Astrocyte (in vitro differentiated cells and primary cell): ENCODE data around the gene FTO. TPM values are rescaled to one million over a fixed set of nuclear protein-coding genes. Genes with fewer than 3 reads are reported as not detected.

Experiments
- DNase-seq: peaks from one replicate; pipeline ENCODE4 v3.0.0-alpha.2; 2010; ENCODE audit warnings: low read depth
- FAIRE-seq: peaks from 2 replicates; lab custom pipeline; 2011; peaks lifted over from hg19 to GRCh38; lab: Jason Lieb, UNC
- H2AFZ ChIP-seq: 2 replicates; pipeline ENCODE4 v1.6.0; 2012; ENCODE audit warnings: low read depth, low read length, inconsistent platforms
- H3K27ac ChIP-seq: 2 replicates; pipeline ENCODE4 v1.5.1; 2011; ENCODE audit warnings: low read depth, low read length, inconsistent platforms
- H3K27me3 ChIP-seq: 2 replicates; pipeline ENCODE4 v1.6.0; 2011; ENCODE audit warnings: low read length, inconsistent platforms; ENCODE audit not compliant: insufficient read depth
- H3K36me3 ChIP-seq: 2 replicates; pipeline ENCODE4 v1.5.1; 2011; ENCODE audit warnings: low read length, inconsistent platforms; ENCODE audit not compliant: insufficient read depth
- H3K4me1 ChIP-seq: 2 replicates; pipeline ENCODE4 v1.5.1; 2011; ENCODE audit warnings: low read length, inconsistent platforms; ENCODE audit not compliant: insufficient read depth
- H3K4me2 ChIP-seq: 2 replicates; pipeline ENCODE4 v1.6.0; 2012; ENCODE audit warnings: low read length, inconsistent platforms
- H3K4me3 ChIP-seq: 2 replicates; pipeline ENCODE4 v1.5.1; 2011; ENCODE audit warnings: low read depth, mild to moderate bottlenecking, low read length, inconsistent platforms; ENCODE audit not compliant: insufficient read depth
- H3K79me2 ChIP-seq: 2 replicates; pipeline ENCODE4 v1.6.0; 2012; ENCODE audit warnings: mild to moderate bottlenecking, low read length, inconsistent platforms; ENCODE audit not compliant: insufficient read depth
- H3K9ac ChIP-seq: 2 replicates; pipeline ENCODE4 v1.6.0; 2012; ENCODE audit warnings: mild to moderate bottlenecking, low read length, inconsistent platforms
- H3K9me3 ChIP-seq: 2 replicates; pipeline ENCODE4 v1.5.1; 2012; ENCODE audit warnings: low read depth, mild to moderate bottlenecking, low read length, inconsistent platforms; ENCODE audit not compliant: insufficient read depth
- H4K20me1 ChIP-seq: 2 replicates; pipeline ENCODE4 v1.6.0; 2012; ENCODE audit warnings: low read length, inconsistent platforms; ENCODE audit not compliant: insufficient read depth
- H3K27ac Mint-ChIP-seq: one replicate; pipeline ENCODE4 v1.8.0; 2021; ENCODE audit warnings: mild to moderate bottlenecking, mixed read lengths; ENCODE audit not compliant: unreplicated experiment
- H3K27me3 Mint-ChIP-seq: one replicate; pipeline ENCODE4 v1.8.0; 2021; ENCODE audit warnings: low read depth, mixed read lengths; ENCODE audit not compliant: unreplicated experiment
- H3K36me3 Mint-ChIP-seq: one replicate; pipeline ENCODE4 v1.8.0; 2021; ENCODE audit warnings: low read depth, mixed read lengths; ENCODE audit not compliant: unreplicated experiment
- H3K4me1 Mint-ChIP-seq: one replicate; pipeline ENCODE4 v1.8.0; 2021; ENCODE audit warnings: low read depth, mixed read lengths; ENCODE audit not compliant: unreplicated experiment
- H3K4me3 Mint-ChIP-seq: one replicate; pipeline ENCODE4 v1.8.0; 2021; ENCODE audit warnings: mild to moderate bottlenecking, moderate library complexity, mixed read lengths; ENCODE audit not compliant: unreplicated experiment
- H3K9me3 Mint-ChIP-seq: one replicate; pipeline ENCODE4 v1.8.0; 2021; ENCODE audit warnings: mild to moderate bottlenecking, mixed read lengths; ENCODE audit not compliant: unreplicated experiment
- CTCF ChIP-seq: IDR thresholded peaks from 2 replicates; pipeline ENCODE4 v1.5.1; 2011; ENCODE audit warnings: low read depth, mild to moderate bottlenecking, inconsistent platforms, low read length, moderate library complexity; ENCODE audit not compliant: insufficient read depth
- EZH2 ChIP-seq: IDR thresholded peaks from 2 replicates; pipeline ENCODE4 v1.6.1; 2012; ENCODE audit warnings: mild to moderate bottlenecking, low read length, inconsistent platforms; ENCODE audit not compliant: insufficient read depth
- total RNA-seq: library from RNA; stranded (reverse); gene quantifications from 2 replicates; pipeline ENCODE4 v1.2.1, GENCODE V29; 2021

Gene FTO
- total RNA-seq, 1 donor from 2014 or later = 73.1 TPM

DNA sequence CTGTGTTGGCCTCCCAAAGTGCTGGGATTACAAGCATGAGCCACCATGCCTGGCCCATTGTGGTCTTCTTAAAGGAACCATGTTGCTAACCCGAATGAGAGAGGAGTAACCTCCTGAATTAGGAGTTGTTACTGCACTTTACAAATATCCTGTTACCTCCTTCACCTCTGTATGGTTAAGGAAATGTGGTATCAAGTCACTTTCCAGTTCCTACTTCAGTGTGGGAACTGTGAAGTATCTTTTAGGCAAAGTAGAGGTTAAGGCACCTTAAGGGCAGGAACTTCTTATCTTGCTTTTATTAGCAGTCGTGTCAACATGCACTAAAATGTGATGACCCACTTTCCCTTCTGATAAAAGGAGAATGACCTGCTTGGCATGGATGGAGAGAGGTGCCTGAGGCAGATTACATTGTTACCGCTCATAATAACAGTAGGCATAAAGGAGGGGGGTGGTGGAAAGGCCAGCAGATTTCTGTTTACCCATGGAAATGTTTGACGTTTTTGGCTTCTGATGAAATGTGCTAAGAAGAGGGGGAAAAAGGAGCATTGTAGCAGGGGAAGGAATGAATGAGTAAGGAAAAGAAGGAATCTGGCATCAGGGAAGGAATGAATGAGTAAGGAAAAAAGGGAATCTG is 28.5 kb downstream of the FTO start:
- H3K4me3 ChIP-seq = no peak overlapping the region
- no peaks in the 10 kb centered on the region for H3K9me3 ChIP-seq
- H3K27me3 ChIP-seq = no peaks in the 10 kb centered on the region
- Mint-ChIP-seq H3K9me3 (peaks cover 4% of the 10 kb centered on the region), H3K4me1 (peaks cover 13% of the 10 kb centered on the region), H3K4me3 (no peak overlapping the region), H3K36me3 (peaks cover 3% of the 10 kb centered on the region), H3K27me3 (no peaks in the 10 kb centered on the region), H3K27ac (no peak overlapping the region)
- FAIRE-seq (no peak), DNase-seq (no peak)
- peaks cover 4% of the 10 kb centered on the region for H3K4me1 ChIP-seq
- no peaks in the 10 kb centered on the region for H3K36me3 ChIP-seq
- no peak overlapping the region for H3K9ac ChIP-seq
- no peak overlapping the region for H3K4me2 ChIP-seq
- TF ChIP-seq EZH2 (no peak), CTCF (no peak)
- H3K79me2 ChIP-seq = peaks cover 72% of the 10 kb centered on the region
- H4K20me1 ChIP-seq = peaks cover 76% of the 10 kb centered on the region
- H2AFZ ChIP-seq = no peak overlapping the region
- no peak overlapping the region for H3K27ac ChIP-seq

DNA sequence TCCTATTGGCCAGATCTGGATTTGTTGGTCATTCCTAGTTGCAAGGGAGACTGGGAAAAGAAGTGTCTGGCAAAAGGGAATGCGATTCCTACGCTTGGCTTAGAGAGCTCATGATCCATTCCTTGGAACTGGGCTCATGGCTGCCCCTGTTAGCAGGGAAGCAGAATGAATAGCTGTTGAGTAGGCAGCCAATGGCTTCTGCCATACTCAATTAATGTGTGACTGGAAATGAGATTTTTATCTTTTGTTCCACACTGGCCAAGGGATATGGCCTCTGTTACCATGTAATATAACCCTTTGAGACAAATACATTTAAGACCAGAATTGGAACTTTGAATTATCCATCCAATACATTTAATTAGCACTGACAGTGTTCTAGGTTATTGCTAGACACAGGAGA is 31.0 kb downstream of the FTO start:
- peaks cover 13% of the 10 kb centered on the region for H3K4me1 Mint-ChIP-seq
- peaks cover 2% of the 10 kb centered on the region for H3K9me3 Mint-ChIP-seq
- peaks cover 64% of the 10 kb centered on the region for H3K79me2 ChIP-seq
- H3K4me3 ChIP-seq = no peak overlapping the region
- TF ChIP-seq CTCF (no peak), EZH2 (no peak)
- H3K27ac Mint-ChIP-seq = no peak overlapping the region
- no peaks in the 10 kb centered on the region for H3K36me3 Mint-ChIP-seq
- no peaks in the 10 kb centered on the region for H3K27me3 ChIP-seq
- H3K9ac ChIP-seq = no peak overlapping the region
- peaks cover 72% of the 10 kb centered on the region for H4K20me1 ChIP-seq
- no peak overlapping the region for H3K4me3 Mint-ChIP-seq
- H3K9me3 ChIP-seq = no peaks in the 10 kb centered on the region
- H2AFZ ChIP-seq = no peak overlapping the region
- no peaks in the 10 kb centered on the region for H3K27me3 Mint-ChIP-seq
- H3K4me1 ChIP-seq = peaks cover 4% of the 10 kb centered on the region
- FAIRE-seq = no peak
- H3K36me3 ChIP-seq = no peaks in the 10 kb centered on the region
- no peak overlapping the region for H3K4me2 ChIP-seq
- H3K27ac ChIP-seq = no peak overlapping the region
- no peak for DNase-seq

DNA sequence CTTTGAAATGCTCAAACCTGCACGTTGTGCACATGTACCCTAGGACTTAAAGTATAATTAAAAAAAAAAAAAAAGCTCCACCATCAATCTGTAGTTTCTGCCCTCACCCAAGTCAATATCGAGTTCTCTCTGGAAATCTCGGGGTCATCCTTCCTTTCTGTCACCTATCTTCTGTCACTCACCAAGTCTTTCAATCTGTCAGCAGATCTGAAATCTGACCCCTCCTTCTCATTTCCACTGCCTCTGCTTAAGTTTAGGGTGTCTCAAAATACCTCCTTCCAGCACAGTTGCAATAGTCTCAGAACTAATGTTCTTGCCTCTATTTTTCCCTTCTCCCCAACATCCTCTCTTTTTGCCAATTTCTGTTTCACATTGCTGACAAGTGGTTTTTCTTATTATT is 32.3 kb downstream of the FTO start:
- H3K4me3 ChIP-seq = no peak overlapping the region
- H3K36me3 ChIP-seq = no peaks in the 10 kb centered on the region
- H3K27me3 ChIP-seq = no peaks in the 10 kb centered on the region
- H2AFZ ChIP-seq = no peak overlapping the region
- no peak overlapping the region for H3K9ac ChIP-seq
- peaks cover 4% of the 10 kb centered on the region for H3K4me1 ChIP-seq
- TF ChIP-seq CTCF = no peak
- no peak for TF ChIP-seq EZH2
- FAIRE-seq (no peak), DNase-seq (no peak)
- peaks cover 79% of the 10 kb centered on the region for H4K20me1 ChIP-seq
- peaks cover 74% of the 10 kb centered on the region for H3K79me2 ChIP-seq
- H3K4me2 ChIP-seq = no peak overlapping the region
- no peak overlapping the region for H3K27ac Mint-ChIP-seq
- no peaks in the 10 kb centered on the region for H3K9me3 ChIP-seq
- H3K4me3 Mint-ChIP-seq = no peak overlapping the region
- peaks cover 13% of the 10 kb centered on the region for H3K4me1 Mint-ChIP-seq
- no peak overlapping the region for H3K27ac ChIP-seq
- no peaks in the 10 kb centered on the region for H3K27me3 Mint-ChIP-seq
- no peaks in the 10 kb centered on the region for H3K36me3 Mint-ChIP-seq
- H3K9me3 Mint-ChIP-seq = no peaks in the 10 kb centered on the region
